SK-N-SH treated with all-trans-retinoic acid at 6 μM for 48 hours (cell line): ENCODE data around the gene BPI.

ENCODE experiments used
- ARNTL ChIP-seq: fragments of 450-650 bp; formaldehyde crosslinking; IDR thresholded peaks from 2 replicates; pipeline ENCODE4 v1.5.0; 2020; ENCODE audit warnings: low read depth, mild to moderate bottlenecking, moderate library complexity, borderline replicate concordance
- BACH2 ChIP-seq: fragments of 250-450 bp; sonication (Bioruptor Pico); IDR thresholded peaks from 2 replicates; pipeline ENCODE4 v1.9.0; 2021; ENCODE audit warnings: mild to moderate bottlenecking, borderline replicate concordance
- ESRRG ChIP-seq: fragments of 250-450 bp; sonication (Bioruptor Pico); IDR thresholded peaks from 2 replicates; pipeline ENCODE4 v1.6.1; 2021; ENCODE audit warnings: mild to moderate bottlenecking
- PATZ1 ChIP-seq: fragments of 250-450 bp; sonication (Bioruptor Pico); IDR thresholded peaks from 2 replicates; pipeline ENCODE4 v1.8.0; 2020; ENCODE audit warnings: mild to moderate bottlenecking, moderate library complexity, borderline replicate concordance
- POU6F1 ChIP-seq: fragments of 250-450 bp; sonication (Bioruptor Pico); IDR thresholded peaks from 2 replicates; pipeline ENCODE4 v1.8.0; 2021; ENCODE audit warnings: low read depth, mild to moderate bottlenecking, moderate library complexity, borderline replicate concordance
- PPARA ChIP-seq: fragments of 250-450 bp; sonication (Bioruptor Pico); IDR thresholded peaks from 2 replicates; pipeline ENCODE4 v1.5.0; 2020; ENCODE audit warnings: mild to moderate bottlenecking, borderline replicate concordance
- TCF4 ChIP-seq: fragments of 250-450 bp; sonication (Bioruptor Pico); IDR thresholded peaks from 2 replicates; pipeline ENCODE4 v1.8.0; 2021; ENCODE audit warnings: mild to moderate bottlenecking, moderate library complexity, borderline replicate concordance
- TSHZ2 ChIP-seq: fragments of 250-450 bp; sonication (Bioruptor Pico); IDR thresholded peaks from 2 replicates; pipeline ENCODE4 v1.5.0; 2020; ENCODE audit warnings: mild to moderate bottlenecking, moderate library complexity
- ZFP30 ChIP-seq: fragments of 450-650 bp; formaldehyde crosslinking; IDR thresholded peaks from 2 replicates; pipeline ENCODE4 v1.5.0; 2022; ENCODE audit warnings: mild to moderate bottlenecking, moderate library complexity
- ZNF565 ChIP-seq: fragments of 450-650 bp; formaldehyde crosslinking; conservative IDR thresholded peaks from 2 replicates; pipeline ENCODE4 v1.5.0; 2020; ENCODE audit warnings: low read depth, mild to moderate bottlenecking, moderate library complexity
- ZNF8 ChIP-seq: fragments of 450-650 bp; formaldehyde crosslinking; IDR thresholded peaks from 2 replicates; pipeline ENCODE4 v1.5.0; 2020; ENCODE audit warnings: mild to moderate bottlenecking, moderate library complexity

- TF ChIP-seq PATZ1 (no peak), ARNTL (CRISPR knock-in tag) (no peak), ESRRG (CRISPR knock-in tag) (no peak), PPARA (CRISPR knock-in tag) (no peak), POU6F1 (no peak), TCF4 (no peak), ZNF565 (CRISPR knock-in tag) (no peak), ZNF8 (CRISPR knock-in tag) (no peak), BACH2 (no peak), ZFP30 (CRISPR knock-in tag) (no peak), TSHZ2 (CRISPR knock-in tag) (no peak)
Measured at GRCh38 chr20:38315290-38315966, 11.5 kb downstream of the BPI start.
